BE2C (cell line): ENCODE measurements around the gene HDAC4.

Experiments used
- DNase-seq: peaks from one replicate; pipeline ENCODE4 v3.0.0-alpha.2; 2020
- H3K27me3 ChIP-seq: fragments of 250-450 bp; sonication (Bioruptor Pico); 2 replicates; pipeline ENCODE4 v1.5.1; 2020; ENCODE audit warnings: mild to moderate bottlenecking
- H3K36me3 ChIP-seq: fragments of 250-450 bp; sonication (Bioruptor Pico); 2 replicates; pipeline ENCODE4 v1.5.1; 2020; ENCODE audit warnings: mild to moderate bottlenecking
- H3K4me1 ChIP-seq: fragments of 250-450 bp; sonication (Bioruptor Pico); 2 replicates; pipeline ENCODE4 v1.5.1; 2020
- H3K4me3 ChIP-seq: 2 replicates; pipeline ENCODE4 v1.5.1; 2011; ENCODE audit warnings: low read depth, low read length
- H3K9me3 ChIP-seq: fragments of 250-450 bp; sonication (Bioruptor Pico); 2 replicates; pipeline ENCODE4 v1.5.1; 2020
- TF ChIP-seq, protein P1 (sequence below): IDR thresholded peaks from 2 replicates; pipeline ENCODE4 v1.5.1; 2012; ENCODE audit warnings: mild to moderate bottlenecking, low read depth, low read length

HDAC4 gene

DNA sequence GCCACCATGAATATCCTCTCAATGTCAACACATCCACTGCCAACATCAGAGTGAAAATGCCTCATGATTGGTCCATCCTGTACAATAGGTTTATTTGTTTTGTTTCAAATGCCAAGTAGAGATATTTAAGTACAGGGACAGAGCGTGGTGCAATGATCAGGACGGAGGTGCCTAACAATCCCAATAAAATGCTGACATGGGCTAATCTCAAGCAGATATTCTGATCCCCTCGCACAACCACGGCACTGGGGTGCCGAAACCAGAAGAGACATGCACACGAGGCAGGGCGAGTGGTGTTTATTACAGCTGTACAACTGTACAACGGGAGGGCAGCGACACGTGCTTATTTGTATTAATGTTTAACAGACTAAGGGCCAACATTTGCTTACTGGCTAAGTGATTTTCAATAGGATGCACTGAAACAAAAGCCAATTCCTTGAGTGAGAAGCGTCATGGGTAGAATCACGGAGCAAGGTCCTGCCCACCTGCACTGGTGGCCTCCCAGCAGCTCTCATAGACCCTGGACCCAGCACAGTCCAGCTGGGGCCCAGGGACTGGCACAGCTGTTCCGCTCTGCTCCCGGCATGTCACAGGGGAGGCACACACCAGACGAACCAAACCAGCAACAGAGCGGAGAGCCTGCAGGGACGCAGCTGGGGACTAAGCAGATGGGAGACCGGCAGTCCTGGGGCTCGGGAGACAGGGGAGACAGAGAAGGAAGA lies 101.4 kb downstream of the HDAC4 start:
- TF ChIP-seq, protein P1, sequence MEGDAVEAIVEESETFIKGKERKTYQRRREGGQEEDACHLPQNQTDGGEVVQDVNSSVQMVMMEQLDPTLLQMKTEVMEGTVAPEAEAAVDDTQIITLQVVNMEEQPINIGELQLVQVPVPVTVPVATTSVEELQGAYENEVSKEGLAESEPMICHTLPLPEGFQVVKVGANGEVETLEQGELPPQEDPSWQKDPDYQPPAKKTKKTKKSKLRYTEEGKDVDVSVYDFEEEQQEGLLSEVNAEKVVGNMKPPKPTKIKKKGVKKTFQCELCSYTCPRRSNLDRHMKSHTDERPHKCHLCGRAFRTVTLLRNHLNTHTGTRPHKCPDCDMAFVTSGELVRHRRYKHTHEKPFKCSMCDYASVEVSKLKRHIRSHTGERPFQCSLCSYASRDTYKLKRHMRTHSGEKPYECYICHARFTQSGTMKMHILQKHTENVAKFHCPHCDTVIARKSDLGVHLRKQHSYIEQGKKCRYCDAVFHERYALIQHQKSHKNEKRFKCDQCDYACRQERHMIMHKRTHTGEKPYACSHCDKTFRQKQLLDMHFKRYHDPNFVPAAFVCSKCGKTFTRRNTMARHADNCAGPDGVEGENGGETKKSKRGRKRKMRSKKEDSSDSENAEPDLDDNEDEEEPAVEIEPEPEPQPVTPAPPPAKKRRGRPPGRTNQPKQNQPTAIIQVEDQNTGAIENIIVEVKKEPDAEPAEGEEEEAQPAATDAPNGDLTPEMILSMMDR: no peak
- H3K4me1 ChIP-seq: peaks cover 11% of the 10 kb centered on the region
- H3K4me3 ChIP-seq: no peak overlapping the region
- no peaks in the 10 kb centered on the region for H3K36me3 ChIP-seq
- H3K27me3 ChIP-seq: no peaks in the 10 kb centered on the region
- H3K9me3 ChIP-seq: no peaks in the 10 kb centered on the region
- DNase-seq: peak; percentile 19

DNA sequence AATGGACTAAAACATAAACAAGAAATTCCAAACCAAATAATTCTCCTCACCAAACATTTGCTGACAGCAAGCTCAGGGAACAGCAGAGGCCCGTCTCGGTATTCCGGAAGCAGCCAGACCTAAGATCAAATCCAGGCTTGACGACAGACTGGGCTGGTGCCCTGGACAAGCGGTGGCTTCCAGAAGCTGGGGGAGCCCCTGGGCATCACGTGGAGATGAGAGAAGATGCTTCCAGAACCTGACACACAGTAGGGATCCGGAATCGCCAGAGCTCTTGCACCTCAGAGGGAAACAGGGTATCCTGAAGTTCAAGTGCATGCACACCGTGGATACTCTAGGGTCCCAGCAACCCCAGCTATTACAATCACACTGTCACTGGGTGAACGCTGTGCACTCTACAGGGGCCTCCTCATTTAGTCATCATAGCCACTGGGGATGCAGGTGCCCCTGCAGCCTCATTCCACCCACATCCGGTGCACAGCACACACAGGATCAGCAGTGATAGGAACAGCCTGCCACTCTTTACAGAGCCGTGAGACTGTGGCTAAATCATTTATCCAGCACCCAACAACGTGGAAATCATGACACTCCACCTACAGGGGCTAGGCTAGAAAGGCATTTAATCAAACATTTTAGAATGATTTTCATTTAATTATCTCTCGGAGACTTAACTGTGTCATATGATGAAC lies 102.6 kb downstream of the HDAC4 start:
- peaks cover 3% of the 10 kb centered on the region; the same call in 1 of the 2 replicates for H3K4me1 ChIP-seq
- no peaks in the 10 kb centered on the region for H3K27me3 ChIP-seq
- H3K36me3 ChIP-seq: no peaks in the 10 kb centered on the region
- peak; percentile 16 for DNase-seq
- no peak overlapping the region for H3K4me3 ChIP-seq
- TF ChIP-seq, protein P1: no peak; the same call in 1 of the 2 replicates
- no peaks in the 10 kb centered on the region for H3K9me3 ChIP-seq

DNA sequence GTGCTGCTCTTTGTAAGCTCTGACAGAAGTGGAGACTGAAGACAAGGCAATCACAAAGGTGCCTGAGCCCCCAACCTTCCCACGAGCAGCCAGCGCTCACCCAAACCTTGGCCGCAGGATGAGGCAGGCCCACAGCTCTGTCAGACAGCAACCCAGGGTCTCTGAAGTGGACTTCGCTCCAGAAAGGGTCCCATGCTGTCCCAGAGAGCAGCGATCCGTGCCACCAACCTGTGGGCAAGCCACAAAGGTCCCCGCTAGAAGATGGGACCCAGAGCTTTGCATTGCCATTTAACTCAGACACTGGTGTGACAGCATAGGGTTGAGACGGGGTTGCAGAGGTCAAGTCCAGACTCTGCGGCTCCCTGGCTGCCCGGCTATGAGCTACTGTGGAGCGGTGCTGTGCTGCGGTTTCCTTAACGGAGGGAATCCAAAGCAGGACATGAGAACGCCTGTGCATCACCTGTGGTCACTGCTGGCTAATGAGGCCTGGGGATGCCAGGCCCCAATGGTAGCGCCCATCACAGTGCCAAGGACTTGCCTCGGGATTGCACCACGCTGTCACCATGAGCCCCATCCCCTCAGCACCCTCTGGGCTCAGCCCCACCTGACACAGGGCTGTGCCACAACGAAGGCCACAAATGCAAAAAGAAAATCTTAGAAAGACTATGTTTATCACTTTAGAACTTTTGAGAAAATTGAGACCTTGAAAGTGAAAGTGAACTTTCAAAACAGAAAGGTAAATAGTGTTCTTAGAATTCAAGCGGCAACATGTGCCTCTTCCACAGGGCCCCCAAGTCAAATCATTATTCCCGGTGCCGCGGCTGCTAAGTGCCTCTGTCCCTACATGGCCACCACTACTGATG lies 103.4 kb downstream of the HDAC4 start:
- no peaks in the 10 kb centered on the region for H3K4me1 ChIP-seq
- TF ChIP-seq, protein P1: no peak
- H3K27me3 ChIP-seq: no peaks in the 10 kb centered on the region
- H3K36me3 ChIP-seq: no peaks in the 10 kb centered on the region
- no peaks in the 10 kb centered on the region for H3K9me3 ChIP-seq
- H3K4me3 ChIP-seq: no peak overlapping the region
- DNase-seq: no peak

DNA sequence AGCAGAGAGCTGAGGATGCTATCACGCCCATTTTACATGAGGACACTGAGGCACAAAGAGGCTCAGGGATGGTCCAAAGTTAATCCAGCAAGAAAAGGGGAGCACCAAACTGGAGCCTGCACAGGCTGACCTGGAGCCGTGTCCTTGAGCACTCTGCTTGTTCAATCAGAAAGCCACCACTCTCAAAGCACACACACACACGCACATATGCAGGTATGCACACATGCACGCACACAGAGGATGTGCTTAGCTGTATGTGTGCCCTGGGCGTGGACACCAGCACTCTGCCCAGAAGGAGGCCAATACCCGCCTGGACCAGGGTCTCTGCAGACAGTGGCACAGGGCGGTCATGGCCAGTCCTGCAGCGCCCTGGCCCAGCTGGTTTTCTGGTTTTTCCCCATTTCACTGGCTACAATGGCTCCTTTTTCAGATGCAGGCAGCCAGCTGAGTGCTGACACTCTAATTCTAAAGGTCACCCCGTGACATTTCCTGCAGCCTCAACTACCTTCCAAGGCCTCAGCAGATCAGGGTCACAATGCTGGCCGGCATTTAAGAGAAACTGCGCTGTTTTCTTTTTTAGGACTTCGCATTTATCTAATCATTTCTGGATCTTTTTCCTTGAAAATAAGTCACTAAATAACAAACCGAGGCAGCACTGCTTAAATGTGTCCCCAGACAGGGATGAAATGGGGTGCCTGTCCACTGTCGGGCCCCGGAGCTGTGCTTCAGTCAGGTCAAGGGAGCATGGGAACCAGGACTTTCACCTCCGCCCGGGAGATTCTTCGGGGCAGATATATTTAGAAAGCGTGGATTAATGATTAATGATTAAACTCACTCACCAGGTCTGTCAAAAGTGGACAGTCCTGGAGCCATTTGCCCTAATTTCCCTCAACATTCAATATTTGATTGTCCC lies 104.5 kb downstream of the HDAC4 start:
- Histone ChIP-seq H3K36me3 (no peaks in the 10 kb centered on the region), H3K27me3 (no peaks in the 10 kb centered on the region)

DNA sequence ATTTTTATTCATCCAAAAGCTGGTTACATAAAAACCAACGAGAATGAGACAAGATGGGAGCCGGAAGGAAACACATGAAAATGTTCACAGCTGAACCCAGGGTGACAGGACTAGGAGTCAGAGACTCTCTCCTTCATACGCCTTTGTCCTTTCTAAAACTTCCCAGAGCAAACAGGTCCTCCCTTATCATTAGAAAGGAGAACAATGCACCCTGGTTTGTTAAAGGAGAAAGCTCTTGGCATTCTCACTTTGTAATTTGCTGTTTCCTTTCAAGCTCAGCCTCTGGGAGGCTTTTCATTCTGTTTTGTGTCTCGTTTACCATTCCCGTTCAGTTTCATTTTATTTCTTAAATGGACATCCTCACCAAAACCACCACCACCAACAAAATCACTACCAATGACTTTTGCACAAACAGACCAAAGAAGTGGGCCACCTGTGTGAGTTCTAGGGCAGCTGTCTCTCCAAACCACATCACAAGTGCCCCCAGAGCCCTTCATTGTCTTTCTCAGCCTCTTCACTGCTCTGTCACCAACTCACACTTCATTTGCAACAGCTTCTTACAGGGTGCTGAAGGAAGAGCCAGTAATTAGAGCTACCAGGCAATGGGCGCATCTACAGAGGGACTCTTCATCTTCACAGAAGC lies 105.3 kb downstream of the HDAC4 start:
- DNase-seq: no peak
- no peaks in the 10 kb centered on the region for H3K4me1 ChIP-seq

More for the DNA sequence above, 104.5 kb downstream of the HDAC4 start:
- Histone ChIP-seq H3K4me3 (no peak overlapping the region), H3K4me1 (no peaks in the 10 kb centered on the region), H3K9me3 (no peaks in the 10 kb centered on the region)
- DNase-seq: no peak
- TF ChIP-seq, protein P1: no peak

More for the DNA sequence above, 105.3 kb downstream of the HDAC4 start:
- Histone ChIP-seq H3K27me3 (no peaks in the 10 kb centered on the region), H3K4me3 (no peak overlapping the region), H3K9me3 (no peaks in the 10 kb centered on the region), H3K36me3 (no peaks in the 10 kb centered on the region)
- TF ChIP-seq, protein P1: no peak
